Measurements from ENCODE around the gene GNB1L. TPM values are rescaled to one million over a fixed set of nuclear protein-coding genes. Genes with fewer than 3 reads are reported as not detected.

The GNB1L gene
- total and polyA plus RNA-seq, 9 of the 15 experiments (the other 6 are each of a cell fraction or from before 2014, with no cell fraction given) = 0.56 to 50.5 (median 10.2) TPM

- no peak for TF ChIP-seq PHB2 (IDR thresholded peaks at IDR 0.05; ENCODE audit: low read depth)
- TF ChIP-seq DPF2 (IDR thresholded peaks at IDR 0.05) = no peak
- TF ChIP-seq AFF1 (IDR thresholded peaks at IDR 0.05; ENCODE audit: low read depth in 1 of 2, partially characterized antibody in 2 of 2) = peak in 1 of 2 experiments; percentile 19
- TF ChIP-seq, protein P1, sequence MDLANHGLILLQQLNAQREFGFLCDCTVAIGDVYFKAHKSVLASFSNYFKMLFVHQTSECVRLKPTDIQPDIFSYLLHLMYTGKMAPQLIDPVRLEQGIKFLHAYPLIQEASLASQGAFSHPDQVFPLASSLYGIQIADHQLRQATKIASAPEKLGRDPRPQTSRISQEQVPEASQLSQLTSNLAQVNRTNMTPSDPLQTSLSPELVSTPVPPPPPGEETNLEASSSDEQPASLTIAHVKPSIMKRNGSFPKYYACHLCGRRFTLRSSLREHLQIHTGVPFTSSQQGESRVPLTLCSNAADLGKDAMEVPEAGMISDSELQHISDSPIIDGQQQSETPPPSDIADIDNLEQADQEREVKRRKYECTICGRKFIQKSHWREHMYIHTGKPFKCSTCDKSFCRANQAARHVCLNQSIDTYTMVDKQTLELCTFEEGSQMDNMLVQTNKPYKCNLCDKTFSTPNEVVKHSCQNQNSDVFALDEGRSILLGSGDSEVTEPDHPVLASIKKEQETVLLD (IDR thresholded peaks at IDR 0.05) = peak; percentile 44; the same call in 1 of the 2 replicates
- TF ChIP-seq RHOXF2B (CRISPR knock-in tag; conservative IDR thresholded peaks at IDR 0.05) = no peak
- TF ChIP-seq POLR2A (conservative IDR thresholded peaks at IDR 0.05) = no peak
- TF ChIP-seq ZNF398 (CRISPR knock-in tag; IDR thresholded peaks at IDR 0.05) = no peak
- TF ChIP-seq MAZ (CRISPR knock-in tag; conservative IDR thresholded peaks at IDR 0.05 in 1 of 2, IDR thresholded peaks at IDR 0.05 in 1 of 2) = no peak
- TF ChIP-seq HIVEP1 (CRISPR knock-in tag; IDR thresholded peaks at IDR 0.05) = no peak
- no peak for TF ChIP-seq ZNF41 (CRISPR knock-in tag; conservative IDR thresholded peaks at IDR 0.05)
- TF ChIP-seq ZNF175 (CRISPR knock-in tag; IDR thresholded peaks at IDR 0.05; ENCODE audit: low read depth) = no peak
- no peak for TF ChIP-seq HDAC1 (IDR thresholded peaks at IDR 0.05)
- no peak for TF ChIP-seq SP2 (IDR thresholded peaks at IDR 0.05; ENCODE audit: extremely low read depth, low read depth, low read length, poor library complexity, severe bottlenecking)
- no peak for TF ChIP-seq NR3C1 (CRISPR knock-in tag; IDR thresholded peaks at IDR 0.05)
- no peak for TF ChIP-seq ZC3H8 (IDR thresholded peaks at IDR 0.05)
- TF ChIP-seq CCAR2 (IDR thresholded peaks at IDR 0.05; ENCODE audit: low read depth, low read length) = no peak
Measured at GRCh38 chr22:19757140-19757984, 97.3 kb downstream of the GNB1L start (continued).
